ENCODE measurements around the gene ADAMTSL1. TPM values are rescaled to one million over a fixed set of nuclear protein-coding genes. Genes with fewer than 3 reads are reported as not detected.

ADAMTSL1 gene
- total and polyA plus RNA-seq, 2 of the 8 experiments (the other 6 are each of a cell fraction or from before 2014, with no cell fraction given), result 0.84 to 1.1 TPM

- DNase-seq (ENCODE audit: low read depth in 1 of 2, low spot score in 2 of 2) (no peak), FAIRE-seq (no peak)
- Histone ChIP-seq H4K20me1 (replicated peaks in 1 of 2; ENCODE audit: control insufficient read depth in 1 of 2, insufficient read depth in 2 of 2, low read length in 2 of 2) (no peaks in the 10 kb centered on the region), H3K9me3 (ENCODE audit: insufficient read depth in 2 of 2, low read depth in 1 of 2, low read length in 1 of 2) (no peaks in the 10 kb centered on the region), H4K5ac (ENCODE audit: insufficient read length, low read depth, low read length) (no peak overlapping the region), H3K9ac (replicated peaks in 1 of 4; ENCODE audit: extremely low read depth in 1 of 4, low read depth in 3 of 4, low read length in 3 of 4) (no peak overlapping the region), H3K79me2 (ENCODE audit: control insufficient read depth in 1 of 2, insufficient read depth in 2 of 2, low read length in 2 of 2) (no peaks in the 10 kb centered on the region), H2AFZ (ENCODE audit: low read length) (no peak overlapping the region), H3K27me3 (replicated peaks in 1 of 4; ENCODE audit: control insufficient read depth in 3 of 4, extremely low read depth in 1 of 4, insufficient read depth in 3 of 4, low read length in 3 of 4) (no peaks in the 10 kb centered on the region), H4K91ac (replicated peaks; ENCODE audit: insufficient read length, low read length) (no peak overlapping the region), H3K4me2 (ENCODE audit: insufficient read depth in 1 of 2, low read depth in 2 of 2, low read length in 2 of 2) (no peak overlapping the region), H3K36me3 (ENCODE audit: control insufficient read depth in 2 of 4, insufficient read depth in 4 of 4, low read length in 3 of 4) (no peaks in the 10 kb centered on the region), H3K18ac (ENCODE audit: extremely low read depth, low read length) (no peak overlapping the region), H3K4me1 (replicated peaks in 1 of 4; ENCODE audit: control insufficient read depth in 3 of 4, insufficient read depth in 4 of 4, low read length in 3 of 4) (peaks cover 0 to 5% (median 3%) of the 10 kb centered on the region in 4 experiments; a peak in 4 of 7 replicates), H2BK5ac (ENCODE audit: low read depth, low read length) (no peak overlapping the region), H3K23me2 (ENCODE audit: low read depth, low read length) (no peaks in the 10 kb centered on the region), H2AK5ac (ENCODE audit: low read depth, low read length) (no peak overlapping the region), H3K56ac (replicated peaks; ENCODE audit: insufficient read length, low read depth, low read length) (no peak overlapping the region), H3K14ac (ENCODE audit: insufficient read length) (no peak overlapping the region), H3K4ac (replicated peaks; ENCODE audit: insufficient read length, low read depth, low read length) (no peak overlapping the region), H3K23ac (ENCODE audit: insufficient read length) (no peak overlapping the region), H2BK20ac (ENCODE audit: low read length) (no peak overlapping the region), H4K8ac (ENCODE audit: extremely low read depth, insufficient read depth, low read length) (no peak overlapping the region), H3K27ac (ENCODE audit: low read depth, low read length) (no peak overlapping the region), H3K4me3 (ENCODE audit: extremely low read depth in 1 of 4, insufficient read depth in 2 of 4, low read depth in 3 of 4, low read length in 4 of 4) (no peak overlapping the region), H2BK12ac (ENCODE audit: low read depth, low read length) (no peak overlapping the region), H2BK120ac (replicated peaks; ENCODE audit: low read depth, low read length) (no peak overlapping the region), H2BK15ac (ENCODE audit: low read length) (no peak overlapping the region), H3K79me1 (ENCODE audit: low read depth, low read length) (no peaks in the 10 kb centered on the region)
- ChIA-PET POLR2A (ENCODE audit: partially characterized antibody) (no interaction called here), CTCF (ENCODE audit: partially characterized antibody) (no interaction called here)
- no peak for TF ChIP-seq JUND (IDR thresholded peaks at IDR 0.05; ENCODE audit: low read length)
- TF ChIP-seq RXRA (IDR thresholded peaks at IDR 0.05; ENCODE audit: insufficient read depth, low read depth, low read length), result no peak
- TF ChIP-seq POLR2AphosphoS5 (IDR thresholded peaks at IDR 0.05; ENCODE audit: low read depth, low read length), result no peak
- no peak for TF ChIP-seq RFX5 (IDR thresholded peaks at IDR 0.05; ENCODE audit: borderline replicate concordance, low read depth, low read length)
- TF ChIP-seq KDM4A (IDR thresholded peaks at IDR 0.05; ENCODE audit: low read depth, low read length, severe bottlenecking), result no peak
- no peak for TF ChIP-seq GTF2F1 (IDR thresholded peaks at IDR 0.05; ENCODE audit: borderline replicate concordance, low read depth, low read length)
- no peak for TF ChIP-seq GABPA (IDR thresholded peaks at IDR 0.05; ENCODE audit: borderline replicate concordance, insufficient read depth, low read length)
- no peak for TF ChIP-seq CREB1 (IDR thresholded peaks at IDR 0.05)
- no peak for TF ChIP-seq RAD21 (IDR thresholded peaks at IDR 0.05 in 1 of 2, conservative IDR thresholded peaks at IDR 0.05 in 1 of 2; ENCODE audit: low read depth in 2 of 2, low read length in 2 of 2)
- no peak for TF ChIP-seq BCL11A (IDR thresholded peaks at IDR 0.05; ENCODE audit: low read depth in 2 of 2, low read length in 2 of 2)
- 87% methylated on average over 3 of the region's 3 CpGs; no CpG with 5 or more reads in 1 of the 2 experiments for WGBS, 2 experiments (ENCODE audit: extremely low coverage in 1 of 2, insufficient coverage in 1 of 2, insufficient read length in 1 of 2, insufficient replicate concordance in 2 of 2, low coverage in 1 of 2, low lambda C conversion rate in 2 of 2, missing lambda C conversion rate in 1 of 2)
Observed at GRCh38 chr9:18610956-18611355, 137.0 kb downstream of the ADAMTSL1 start.

Measured in H1 (cell line).